Neural crest cell (in vitro differentiated cells): Measurements from ENCODE around the gene EMILIN1. TPM values are rescaled to one million over a fixed set of nuclear protein-coding genes. Genes with fewer than 3 reads are reported as not detected.
"Not testable (repeated sequence)": the region's sequence is repeated elsewhere in the genome, so short reads cannot be mapped to it uniquely, and the experiment has no call there.

Source experiments
- DNase-seq: peaks from one replicate; pipeline ENCODE4 v3.0.0; 2021; ENCODE audit warnings: low read depth, mixed read lengths, low spot score
- H3K27ac Mint-ChIP-seq: one replicate; pipeline ENCODE4 v1.8.0; 2021; ENCODE audit warnings: mild to moderate bottlenecking, mixed read lengths; ENCODE audit not compliant: unreplicated experiment
- H3K27me3 Mint-ChIP-seq: 2 replicates; pipeline ENCODE4 v1.8.0; 2021; ENCODE audit warnings: low read depth, mild to moderate bottlenecking, mixed read lengths
- H3K36me3 Mint-ChIP-seq: 2 replicates; pipeline ENCODE4 v1.8.0; 2021; ENCODE audit warnings: low read depth, mild to moderate bottlenecking, mixed read lengths
- H3K4me1 Mint-ChIP-seq: 2 replicates; pipeline ENCODE4 v1.8.0; 2021; ENCODE audit warnings: mixed read lengths
- H3K4me3 Mint-ChIP-seq: one replicate; pipeline ENCODE4 v1.8.0; 2021; ENCODE audit warnings: mild to moderate bottlenecking, mixed read lengths
- H3K9me3 Mint-ChIP-seq: 2 replicates; pipeline ENCODE4 v1.8.0; 2021; ENCODE audit warnings: mixed read lengths
- total RNA-seq: library from RNA; stranded (reverse); gene quantifications from 2 replicates; pipeline ENCODE4 v1.2.1, GENCODE V29; 2021
- TF ChIP-seq, protein P1 (sequence below): fragments of 200-600 bp; sonication (generic); conservative IDR thresholded peaks from 2 replicates; pipeline ENCODE4 v1.5.0; 2021; ENCODE audit warnings: antibody characterized with exemption, mild to moderate bottlenecking

Gene EMILIN1
- total RNA-seq, 1 donor from 2014 or later = 24.1 TPM

DNA sequence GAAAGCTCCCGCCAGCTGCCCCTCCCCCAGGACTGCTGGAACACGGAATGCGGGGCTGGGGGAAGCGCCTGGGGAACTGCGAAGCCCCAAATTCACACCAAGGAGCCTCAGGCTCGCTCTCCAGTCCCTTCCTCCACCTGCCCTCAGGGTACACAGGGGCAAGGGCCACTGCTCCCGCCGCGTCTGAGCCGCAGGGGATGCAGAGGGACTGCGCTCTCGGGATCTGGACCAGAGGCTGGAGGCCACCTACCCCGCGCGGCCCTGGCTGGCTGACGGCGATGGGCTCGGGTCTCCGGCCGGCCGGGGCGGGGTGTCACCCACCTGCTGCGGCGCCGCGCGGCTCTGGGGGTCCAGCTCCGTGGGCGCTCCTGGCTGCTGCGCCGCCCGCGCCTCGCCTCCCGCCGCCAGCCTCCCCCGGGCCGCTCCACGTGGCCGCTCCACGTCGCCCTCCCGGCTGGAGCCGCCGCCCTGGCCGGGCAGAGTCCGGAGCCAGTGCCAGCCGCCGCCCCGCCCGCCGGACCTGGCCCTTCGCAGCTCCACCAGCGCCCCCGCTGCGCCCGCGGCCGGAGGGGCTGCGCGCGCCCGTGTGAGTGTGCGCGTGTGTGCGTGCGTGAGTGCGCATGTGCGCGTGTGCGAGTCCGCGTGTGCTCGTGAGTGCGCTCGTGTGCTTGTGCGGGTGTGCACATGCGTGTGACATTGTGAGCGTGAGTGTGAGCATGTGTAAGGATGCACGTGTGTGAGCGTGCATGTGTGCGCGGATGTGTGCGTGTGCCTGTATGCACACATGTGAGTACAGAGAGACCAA, 40.3 kb downstream of the EMILIN1 start, which contains the start of gene CGREF1:
TSS of gene CGREF1 (minus strand) at position 604 of the 805 bp plus-strand sequence. CDS start 14,762 bp downstream, outside the sequence.
- H3K4me3 Mint-ChIP-seq = peak within 1 kb of the TSS; percentile 72
- H3K4me1 Mint-ChIP-seq = peaks cover 15% of the 10 kb centered on the region
- TF ChIP-seq, protein P1, sequence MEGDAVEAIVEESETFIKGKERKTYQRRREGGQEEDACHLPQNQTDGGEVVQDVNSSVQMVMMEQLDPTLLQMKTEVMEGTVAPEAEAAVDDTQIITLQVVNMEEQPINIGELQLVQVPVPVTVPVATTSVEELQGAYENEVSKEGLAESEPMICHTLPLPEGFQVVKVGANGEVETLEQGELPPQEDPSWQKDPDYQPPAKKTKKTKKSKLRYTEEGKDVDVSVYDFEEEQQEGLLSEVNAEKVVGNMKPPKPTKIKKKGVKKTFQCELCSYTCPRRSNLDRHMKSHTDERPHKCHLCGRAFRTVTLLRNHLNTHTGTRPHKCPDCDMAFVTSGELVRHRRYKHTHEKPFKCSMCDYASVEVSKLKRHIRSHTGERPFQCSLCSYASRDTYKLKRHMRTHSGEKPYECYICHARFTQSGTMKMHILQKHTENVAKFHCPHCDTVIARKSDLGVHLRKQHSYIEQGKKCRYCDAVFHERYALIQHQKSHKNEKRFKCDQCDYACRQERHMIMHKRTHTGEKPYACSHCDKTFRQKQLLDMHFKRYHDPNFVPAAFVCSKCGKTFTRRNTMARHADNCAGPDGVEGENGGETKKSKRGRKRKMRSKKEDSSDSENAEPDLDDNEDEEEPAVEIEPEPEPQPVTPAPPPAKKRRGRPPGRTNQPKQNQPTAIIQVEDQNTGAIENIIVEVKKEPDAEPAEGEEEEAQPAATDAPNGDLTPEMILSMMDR = no peak
- H3K27me3 Mint-ChIP-seq = peaks cover 75% of the 10 kb centered on the region
- H3K27ac Mint-ChIP-seq = no peak within 1 kb of the TSS
- peak; percentile 27 for DNase-seq
- H3K36me3 Mint-ChIP-seq = no peaks in the 10 kb centered on the region
- no peaks in the 10 kb centered on the region for H3K9me3 Mint-ChIP-seq

DNA sequence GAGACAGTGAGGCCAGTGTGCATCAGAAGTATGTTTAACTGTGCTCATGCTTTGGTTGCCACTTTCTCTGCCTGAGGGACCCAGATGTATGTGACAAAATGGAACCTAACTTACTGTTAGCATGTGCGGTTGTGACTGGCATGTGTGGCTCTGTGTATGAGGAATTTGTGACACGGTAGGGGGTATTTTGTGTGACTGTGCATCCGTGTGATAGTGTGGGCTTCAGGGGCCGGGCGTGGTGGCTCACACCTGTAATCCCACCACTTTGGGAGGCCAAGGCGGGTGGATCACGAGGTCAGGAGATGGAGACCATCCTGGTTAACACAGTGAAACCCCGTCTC, 40.9 kb downstream of the EMILIN1 start:
- H3K36me3 Mint-ChIP-seq, H3K9me3 Mint-ChIP-seq, DNase-seq, H3K27ac Mint-ChIP-seq: not testable (repeated sequence)
- H3K4me3 Mint-ChIP-seq = peak overlapping the region; percentile 72
- H3K4me1 Mint-ChIP-seq = peaks cover 15% of the 10 kb centered on the region
- peaks cover 76% of the 10 kb centered on the region for H3K27me3 Mint-ChIP-seq

DNA sequence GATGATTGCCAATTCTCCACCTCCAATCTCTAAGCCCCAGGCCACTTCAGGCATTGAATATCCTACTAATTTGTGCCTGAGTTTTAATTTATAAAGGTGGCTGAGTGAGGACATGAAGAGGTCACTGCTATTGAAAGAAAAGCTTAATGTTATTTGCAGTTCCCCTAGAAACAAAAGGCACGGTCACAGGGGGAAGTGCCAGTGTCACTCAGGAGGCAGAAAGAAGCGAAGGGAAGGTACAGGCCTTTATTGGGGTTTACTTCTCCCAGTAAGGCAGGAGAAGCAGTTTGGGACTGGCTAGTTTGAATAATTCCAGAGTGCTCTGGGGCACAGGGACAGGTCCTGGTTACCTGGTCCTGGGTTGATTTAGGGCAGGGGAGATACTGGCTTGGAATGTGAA, 43.5 kb downstream of the EMILIN1 start:
- no peak overlapping the region for H3K27ac Mint-ChIP-seq
- no peaks in the 10 kb centered on the region for H3K36me3 Mint-ChIP-seq
- no peaks in the 10 kb centered on the region for H3K9me3 Mint-ChIP-seq
- H3K4me3 Mint-ChIP-seq = peak overlapping the region; percentile 45
- peaks cover 15% of the 10 kb centered on the region for H3K4me1 Mint-ChIP-seq
- no peak for DNase-seq
- TF ChIP-seq, protein P1 = no peak
- peaks cover 69% of the 10 kb centered on the region for H3K27me3 Mint-ChIP-seq

DNA sequence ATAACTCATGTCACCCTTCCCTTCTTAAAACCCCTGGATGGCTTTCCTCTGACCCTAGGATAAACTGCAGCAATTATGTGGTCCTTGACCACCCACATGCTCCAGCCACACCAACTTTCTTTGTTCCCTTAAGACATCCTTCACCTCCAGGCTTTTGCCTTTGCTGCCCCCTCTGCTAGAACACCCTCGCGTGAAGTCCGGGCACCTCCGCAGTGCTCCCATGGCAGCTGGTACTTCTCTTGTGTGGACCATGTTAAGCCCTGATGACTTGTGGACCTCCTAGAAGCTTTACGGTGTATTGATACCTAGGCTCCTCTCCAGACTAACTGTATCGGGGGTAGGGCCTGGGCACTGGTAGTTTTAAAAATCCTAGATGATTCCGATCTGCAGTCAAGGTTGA, 44.4 kb downstream of the EMILIN1 start:
- no peaks in the 10 kb centered on the region for H3K36me3 Mint-ChIP-seq
- TF ChIP-seq, protein P1 = no peak
- peaks cover 60% of the 10 kb centered on the region for H3K27me3 Mint-ChIP-seq
- DNase-seq = no peak
- H3K9me3 Mint-ChIP-seq = no peaks in the 10 kb centered on the region
- H3K27ac Mint-ChIP-seq = no peak overlapping the region
- peak overlapping the region; percentile 88 for H3K4me3 Mint-ChIP-seq
- peaks cover 15% of the 10 kb centered on the region for H3K4me1 Mint-ChIP-seq

DNA sequence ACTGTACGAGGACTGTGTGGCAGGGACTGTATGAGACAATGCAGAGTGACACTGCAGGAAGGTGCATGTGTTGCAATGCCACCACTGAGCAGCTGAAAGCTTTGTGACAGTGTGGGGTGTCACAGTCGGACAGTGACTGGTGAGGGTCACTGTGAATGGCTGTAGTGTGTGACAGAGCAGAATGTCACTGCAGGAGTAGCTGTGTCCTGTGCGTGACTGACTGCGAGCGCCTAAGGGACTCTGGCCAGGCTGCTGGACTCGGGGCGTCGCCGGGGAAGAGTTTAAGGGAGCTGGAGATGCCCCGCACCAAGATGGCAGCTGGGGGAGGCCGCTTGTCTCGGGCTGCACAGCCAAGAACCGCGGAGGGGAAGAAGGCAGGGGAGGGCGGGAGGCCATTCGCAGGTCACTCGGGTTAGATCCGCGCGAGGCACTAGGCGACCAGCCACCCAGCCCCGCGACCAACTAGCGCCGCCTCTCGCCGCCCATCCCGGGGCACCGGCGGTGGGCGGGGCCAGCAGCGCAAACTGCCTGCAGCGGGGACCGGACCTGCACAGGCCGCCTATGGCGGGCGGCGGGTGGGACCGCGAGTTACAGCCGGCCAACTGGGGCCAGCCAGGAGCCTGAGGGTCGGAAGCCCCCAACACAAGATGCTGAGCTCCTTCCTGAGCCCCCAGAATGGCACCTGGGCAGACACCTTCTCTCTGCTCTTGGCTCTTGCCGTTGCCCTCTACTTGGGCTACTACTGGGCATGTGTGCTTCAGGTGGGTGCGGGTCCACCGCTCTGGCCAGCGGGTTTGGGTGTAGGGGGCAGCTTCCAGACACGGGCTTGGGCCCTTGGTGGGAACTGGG, 45.1 kb downstream of the EMILIN1 start, which contains the start of gene ABHD1:
TSS of gene ABHD1 (plus strand) at position 514 of the 849 bp plus-strand sequence. CDS start at position 648, 134 bp downstream.
- Mint-ChIP-seq H3K27me3 (peaks cover 53% of the 10 kb centered on the region), H3K36me3 (no peaks in the 10 kb centered on the region), H3K27ac (no peak within 1 kb of the TSS), H3K4me1 (peaks cover 11% of the 10 kb centered on the region), H3K9me3 (no peaks in the 10 kb centered on the region), H3K4me3 (peak within 1 kb of the TSS; percentile 88)
- TF ChIP-seq, protein P1 = no peak
- peak; percentile 44 for DNase-seq
